Vagina (tissue), 2 donors: ENCODE data around the gene MYO1F. TPM values are rescaled to one million over a fixed set of nuclear protein-coding genes. Genes with fewer than 3 reads are reported as not detected.

Experiments used
- DNase-seq, 2 donors: peaks; one replicate each; pipeline ENCODE4 v3.0.0-alpha.2; 2017; ENCODE audit errors: extremely low spot score in 2 of 2
- H3K27ac ChIP-seq: fragments of 200-600 bp; sonication (generic); one replicate; pipeline ENCODE4 v1.5.1; 2019
- H3K27me3 ChIP-seq: fragments of 200-600 bp; sonication (generic); one replicate; pipeline ENCODE4 v1.5.1; 2019
- H3K36me3 ChIP-seq, 2 donors: fragments of 200-600 bp; sonication (generic); one replicate each; pipeline ENCODE4 v1.5.1; 2017 to 2019
- H3K4me1 ChIP-seq: fragments of 200-600 bp; sonication (generic); one replicate; pipeline ENCODE4 v1.5.1; 2019
- H3K4me3 ChIP-seq, 2 donors: fragments of 200-600 bp; sonication (generic); 1 replicate in 1 of 2; 2 replicates in 1 of 2; pipeline ENCODE4 v1.5.1; 2016 to 2019
- H3K9me3 ChIP-seq: fragments of 200-600 bp; sonication (generic); one replicate; pipeline ENCODE4 v1.5.1; 2019
- CTCF ChIP-seq, 3 experiments: fragments of 450-650 bp in 2 of 3; fragments of 200-600 bp in 1 of 3; sonication (generic) in 1 of 3; IDR thresholded peaks; one replicate each; pipeline ENCODE4 v1.5.1; 2017 to 2019; ENCODE audit warnings: antibody characterized with exemption in 3 of 3, mild to moderate bottlenecking in 2 of 3, moderate library complexity in 2 of 3
- POLR2A ChIP-seq, 2 donors: fragments of 450-650 bp; IDR thresholded peaks; one replicate each; pipeline ENCODE4 v1.6.1; 2017; ENCODE audit warnings: antibody characterized with exemption in 2 of 2, mild to moderate bottlenecking in 2 of 2, moderate library complexity in 2 of 2
- POLR2AphosphoS5 ChIP-seq, 2 donors: sonication (generic); formaldehyde crosslinking; IDR thresholded peaks; one replicate each; pipeline ENCODE4 v1.9.0; 2017; ENCODE audit warnings: antibody characterized with exemption in 2 of 2, mild to moderate bottlenecking in 2 of 2, low read depth in 1 of 2; ENCODE audit not compliant: insufficient read depth in 1 of 2
- intact Hi-C: fragments of 100-400 bp; cut with DNase I; formaldehyde crosslinking; loops from one replicate; pipeline ENCODE4 v1.15.1; 2023
- total RNA-seq: library from RNA; depleted of rRNA; stranded (reverse); fragments of >200 nt; gene quantifications from one replicate; pipeline ENCODE4 v1.2.3, GENCODE V29; 2016

The MYO1F gene
- total RNA-seq, 1 donor from 2014 or later = 20.4 TPM

- Histone ChIP-seq H3K4me3 (no peak overlapping the region), H3K27ac (no peak overlapping the region), H3K4me1 (no peaks in the 10 kb centered on the region), H3K9me3 (no peaks in the 10 kb centered on the region), H3K27me3 (no peaks in the 10 kb centered on the region), H3K36me3 (peaks cover 0 to 9% of the 10 kb centered on the region in 2 donors)
- intact Hi-C loops = no loop called here
- DNase-seq = no peak
- TF ChIP-seq POLR2A (IDR thresholded peaks at IDR 0.05) (no peak), CTCF (IDR thresholded peaks at IDR 0.05) (no peak), POLR2AphosphoS5 (IDR thresholded peaks at IDR 0.05; ENCODE audit: insufficient read depth in 1 of 2, low read depth in 1 of 2) (no peak)
Observed at GRCh38 chr19:8544168-8544567, 33.1 kb downstream of the MYO1F start.

GRCh38 chr19:8539621-8540149 lies 37.6 kb downstream of the MYO1F start:
- H3K36me3 ChIP-seq = peaks cover 0 to 9% of the 10 kb centered on the region in 2 donors
- intact Hi-C loops = no loop called here

GRCh38 chr19:8537099-8537498 lies 40.1 kb downstream of the MYO1F start:
- no peak for DNase-seq
- Histone ChIP-seq H3K36me3 (peaks cover 0 to 9% of the 10 kb centered on the region in 2 donors), H3K27me3 (no peaks in the 10 kb centered on the region), H3K9me3 (no peaks in the 10 kb centered on the region), H3K4me3 (no peak overlapping the region), H3K4me1 (no peaks in the 10 kb centered on the region), H3K27ac (no peak overlapping the region)
- intact Hi-C loops = no loop called here
- no peak for TF ChIP-seq CTCF (IDR thresholded peaks at IDR 0.05)
- TF ChIP-seq POLR2AphosphoS5 (IDR thresholded peaks at IDR 0.05; ENCODE audit: insufficient read depth in 1 of 2, low read depth in 1 of 2) = no peak
- TF ChIP-seq POLR2A (IDR thresholded peaks at IDR 0.05) = no peak

More at GRCh38 chr19:8539621-8540149, 37.6 kb downstream of the MYO1F start:
- no peak overlapping the region for H3K27ac ChIP-seq
- no peak for DNase-seq
- H3K4me3 ChIP-seq = no peak overlapping the region
- no peaks in the 10 kb centered on the region for H3K4me1 ChIP-seq
- no peak for TF ChIP-seq CTCF (IDR thresholded peaks at IDR 0.05)
- no peak for TF ChIP-seq POLR2AphosphoS5 (IDR thresholded peaks at IDR 0.05; ENCODE audit: insufficient read depth in 1 of 2, low read depth in 1 of 2)
- no peak for TF ChIP-seq POLR2A (IDR thresholded peaks at IDR 0.05)
- H3K9me3 ChIP-seq = no peaks in the 10 kb centered on the region
- H3K27me3 ChIP-seq = no peaks in the 10 kb centered on the region

- Histone ChIP-seq H3K9me3 (no peaks in the 10 kb centered on the region), H3K27ac (no peak overlapping the region), H3K36me3 (peaks cover 0 to 9% of the 10 kb centered on the region in 2 donors), H3K27me3 (no peaks in the 10 kb centered on the region), H3K4me3 (no peak overlapping the region), H3K4me1 (no peaks in the 10 kb centered on the region)
- no peak for DNase-seq
- intact Hi-C loops = no loop called here
- TF ChIP-seq POLR2AphosphoS5 (IDR thresholded peaks at IDR 0.05; ENCODE audit: insufficient read depth in 1 of 2, low read depth in 1 of 2) (no peak), CTCF (IDR thresholded peaks at IDR 0.05) (no peak), POLR2A (IDR thresholded peaks at IDR 0.05) (no peak)
Observed at GRCh38 chr19:8536282-8536681, 41.0 kb downstream of the MYO1F start.

GRCh38 chr19:8532225-8532624 lies 45.0 kb downstream of the MYO1F start:
- no peaks in the 10 kb centered on the region for H3K9me3 ChIP-seq
- TF ChIP-seq POLR2A (IDR thresholded peaks at IDR 0.05) (no peak), POLR2AphosphoS5 (IDR thresholded peaks at IDR 0.05; ENCODE audit: insufficient read depth in 1 of 2, low read depth in 1 of 2) (no peak), CTCF (IDR thresholded peaks at IDR 0.05) (no peak)

More at GRCh38 chr19:8532225-8532624, 45.0 kb downstream of the MYO1F start:
- no peaks in the 10 kb centered on the region for H3K27me3 ChIP-seq
- intact Hi-C loops = no loop called here
- H3K4me1 ChIP-seq = peaks cover 3% of the 10 kb centered on the region
- no peaks in the 10 kb centered on the region for H3K36me3 ChIP-seq
- H3K4me3 ChIP-seq = no peak overlapping the region
- no peak overlapping the region for H3K27ac ChIP-seq
- no peak for DNase-seq
